ENCODE results near the gene FREM1. TPM values are rescaled to one million over a fixed set of nuclear protein-coding genes. Genes with fewer than 3 reads are reported as not detected.

The FREM1 gene
- total RNA-seq, 1 donor from 2014 or later = 7.0 TPM

DNA sequence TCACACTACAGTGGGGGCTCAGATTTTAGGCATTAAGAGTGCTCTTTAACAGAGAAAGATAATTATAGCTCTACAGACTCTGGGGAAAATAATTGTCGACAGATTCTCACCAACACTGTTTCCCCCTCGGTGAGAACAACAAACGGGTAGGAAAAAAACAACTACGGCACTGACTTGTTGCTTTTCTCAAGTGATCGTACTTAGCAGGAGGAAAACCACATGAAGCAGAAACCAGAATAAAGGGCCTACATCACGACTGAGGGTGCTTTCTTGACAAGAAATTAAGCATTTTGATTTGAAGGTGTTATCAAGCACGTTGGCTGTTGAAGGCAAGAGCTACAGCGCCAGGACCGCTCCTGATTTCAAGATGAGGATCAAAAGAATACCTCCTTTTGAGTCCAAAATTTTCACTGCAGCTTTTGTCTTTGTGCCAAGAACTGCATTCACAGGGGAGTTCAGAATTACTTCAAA lies 160.5 kb downstream of the FREM1 start:
- Histone ChIP-seq H3K36me3 (no peaks in the 10 kb centered on the region), H3K27me3 (no peaks in the 10 kb centered on the region), H3K27ac (no peak overlapping the region), H3K4me3 (no peak overlapping the region), H3K9me3 (no peaks in the 10 kb centered on the region), H3K4me1 (no peaks in the 10 kb centered on the region)
- intact Hi-C loops (cut with DNase I) = no loop called here
- TF ChIP-seq, protein P1, sequence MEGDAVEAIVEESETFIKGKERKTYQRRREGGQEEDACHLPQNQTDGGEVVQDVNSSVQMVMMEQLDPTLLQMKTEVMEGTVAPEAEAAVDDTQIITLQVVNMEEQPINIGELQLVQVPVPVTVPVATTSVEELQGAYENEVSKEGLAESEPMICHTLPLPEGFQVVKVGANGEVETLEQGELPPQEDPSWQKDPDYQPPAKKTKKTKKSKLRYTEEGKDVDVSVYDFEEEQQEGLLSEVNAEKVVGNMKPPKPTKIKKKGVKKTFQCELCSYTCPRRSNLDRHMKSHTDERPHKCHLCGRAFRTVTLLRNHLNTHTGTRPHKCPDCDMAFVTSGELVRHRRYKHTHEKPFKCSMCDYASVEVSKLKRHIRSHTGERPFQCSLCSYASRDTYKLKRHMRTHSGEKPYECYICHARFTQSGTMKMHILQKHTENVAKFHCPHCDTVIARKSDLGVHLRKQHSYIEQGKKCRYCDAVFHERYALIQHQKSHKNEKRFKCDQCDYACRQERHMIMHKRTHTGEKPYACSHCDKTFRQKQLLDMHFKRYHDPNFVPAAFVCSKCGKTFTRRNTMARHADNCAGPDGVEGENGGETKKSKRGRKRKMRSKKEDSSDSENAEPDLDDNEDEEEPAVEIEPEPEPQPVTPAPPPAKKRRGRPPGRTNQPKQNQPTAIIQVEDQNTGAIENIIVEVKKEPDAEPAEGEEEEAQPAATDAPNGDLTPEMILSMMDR (IDR thresholded peaks at IDR 0.05) = no peak
- no peak for DNase-seq
- ATAC-seq = no peak

DNA sequence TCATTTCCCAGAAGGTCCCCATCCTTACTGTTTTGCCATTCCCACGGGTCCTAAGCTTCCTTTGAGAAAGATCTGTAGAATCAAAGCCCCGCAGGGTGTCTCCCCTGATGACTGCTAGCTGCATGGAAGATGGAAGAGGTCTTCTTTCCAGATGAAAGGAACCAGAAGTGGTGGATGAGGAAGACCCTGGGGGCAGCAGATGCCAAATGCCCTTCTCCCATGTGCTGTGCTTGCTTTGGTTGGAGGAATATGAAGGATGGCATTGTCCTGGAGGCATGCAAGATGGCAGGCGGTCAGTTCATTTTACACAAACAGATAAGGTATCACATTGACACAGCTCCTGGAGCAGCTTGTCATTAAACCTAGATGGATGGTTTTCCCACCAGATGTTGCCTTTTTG lies 161.9 kb downstream of the FREM1 start:
- no peaks in the 10 kb centered on the region for H3K36me3 ChIP-seq
- H3K27ac ChIP-seq = no peak overlapping the region
- H3K9me3 ChIP-seq = no peaks in the 10 kb centered on the region
- ATAC-seq (no peak), DNase-seq (no peak)
- no peaks in the 10 kb centered on the region for H3K4me1 ChIP-seq
- TF ChIP-seq, protein P1 (IDR thresholded peaks at IDR 0.05) = no peak
- no peak overlapping the region for H3K4me3 ChIP-seq
- intact Hi-C loops (cut with DNase I) = no loop called here
- no peaks in the 10 kb centered on the region for H3K27me3 ChIP-seq

DNA sequence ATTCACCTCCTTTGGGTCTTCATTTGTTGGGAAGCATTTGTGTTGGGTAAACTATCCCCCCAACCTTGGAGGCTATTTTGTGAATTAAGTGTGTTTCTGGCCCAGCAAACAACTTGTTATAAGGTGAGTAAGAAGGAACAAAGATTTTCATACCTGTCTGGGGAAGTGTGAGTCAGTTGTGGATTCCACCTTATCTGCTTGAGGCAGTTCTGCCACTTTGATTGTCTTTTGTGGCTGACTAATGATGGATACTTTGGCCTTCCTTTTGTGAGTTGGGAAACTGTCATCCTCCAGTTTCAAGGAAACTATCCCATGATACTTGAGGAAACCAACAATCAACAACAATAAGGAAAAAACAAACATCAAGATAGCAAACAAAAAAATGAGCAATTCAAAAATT lies 163.1 kb downstream of the FREM1 start:
- ATAC-seq = no peak
- H3K4me1 ChIP-seq = no peaks in the 10 kb centered on the region
- TF ChIP-seq, protein P1 (IDR thresholded peaks at IDR 0.05) = no peak

DNA sequence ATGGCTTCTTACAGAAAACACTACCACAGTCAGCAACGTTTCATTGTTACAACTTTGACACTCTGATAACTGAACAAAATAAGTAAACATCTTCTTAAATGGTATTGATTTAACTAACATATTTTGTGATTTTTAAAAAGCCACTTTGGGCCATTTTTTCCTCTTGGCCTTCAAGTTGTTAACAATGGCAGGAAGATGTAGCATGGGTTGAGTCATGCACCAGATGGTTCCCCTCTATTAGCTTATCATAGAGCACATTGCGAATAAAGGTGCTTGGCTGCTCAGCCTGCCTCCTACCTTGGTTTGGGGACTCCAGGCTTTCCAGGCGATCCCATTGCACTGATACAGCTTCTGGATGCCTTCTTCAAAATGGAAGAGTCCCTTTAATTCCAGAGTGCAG lies 163.6 kb downstream of the FREM1 start:
- no peaks in the 10 kb centered on the region for H3K36me3 ChIP-seq
- intact Hi-C loops (cut with DNase I) = no loop called here
- H3K4me3 ChIP-seq = no peak overlapping the region
- no peak overlapping the region for H3K27ac ChIP-seq
- no peaks in the 10 kb centered on the region for H3K27me3 ChIP-seq
- DNase-seq (no peak), ATAC-seq (no peak)
- TF ChIP-seq, protein P1 (IDR thresholded peaks at IDR 0.05) = no peak
- no peaks in the 10 kb centered on the region for H3K9me3 ChIP-seq
- H3K4me1 ChIP-seq = no peaks in the 10 kb centered on the region

More for the DNA sequence above, 163.1 kb downstream of the FREM1 start:
- Histone ChIP-seq H3K36me3 (no peaks in the 10 kb centered on the region), H3K9me3 (no peaks in the 10 kb centered on the region), H3K27ac (no peak overlapping the region), H3K4me3 (no peak overlapping the region), H3K27me3 (no peaks in the 10 kb centered on the region)
- intact Hi-C loops (cut with DNase I) = no loop called here
- DNase-seq = no peak

DNA sequence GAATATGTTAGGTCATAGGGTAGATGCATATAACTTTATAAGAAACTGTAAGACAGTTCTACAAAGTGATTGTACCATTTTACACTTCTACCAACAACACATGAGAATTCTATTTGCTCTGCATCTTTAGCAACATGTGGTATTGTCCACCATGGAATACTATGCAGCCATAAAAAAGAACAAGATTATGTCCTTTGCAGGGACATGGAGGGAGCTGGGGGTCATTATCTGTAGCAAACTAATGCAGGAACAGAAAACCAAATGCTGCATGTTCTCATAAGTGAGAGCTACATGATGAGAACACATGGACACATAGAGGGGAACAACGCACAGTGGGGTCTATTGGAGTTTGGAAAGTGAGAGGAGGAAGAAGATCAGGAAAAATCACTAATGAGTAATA lies 165.5 kb downstream of the FREM1 start:
- no peak for DNase-seq
- Histone ChIP-seq H3K4me1 (no peaks in the 10 kb centered on the region), H3K36me3 (no peaks in the 10 kb centered on the region), H3K27me3 (no peaks in the 10 kb centered on the region), H3K27ac (no peak overlapping the region), H3K9me3 (no peaks in the 10 kb centered on the region), H3K4me3 (no peak overlapping the region)
- intact Hi-C loops (cut with DNase I) = no loop called here
- no peak for ATAC-seq
- TF ChIP-seq, protein P1 (IDR thresholded peaks at IDR 0.05) = no peak

DNA sequence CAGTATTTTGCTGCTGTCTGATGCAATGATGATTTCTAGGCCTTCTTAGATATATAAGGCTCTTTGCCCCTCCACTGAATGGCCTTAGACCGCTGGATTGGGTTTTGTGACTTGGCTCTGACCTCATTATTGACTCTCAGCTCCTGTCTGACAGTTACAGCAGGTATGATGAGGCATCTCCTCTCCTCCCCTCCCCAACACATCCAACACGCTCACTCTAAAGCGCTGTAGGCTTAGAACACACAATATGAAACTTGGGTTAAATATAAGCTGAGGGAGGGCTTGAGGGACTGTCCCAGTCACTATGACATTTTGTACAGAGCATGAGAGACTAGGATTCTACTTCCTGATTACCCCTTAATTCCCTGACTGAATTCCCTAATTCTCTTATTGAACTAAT lies 168.9 kb downstream of the FREM1 start:
- no peak for DNase-seq
- Histone ChIP-seq H3K4me1 (no peaks in the 10 kb centered on the region), H3K27ac (no peak overlapping the region), H3K4me3 (no peak overlapping the region), H3K27me3 (no peaks in the 10 kb centered on the region), H3K9me3 (no peaks in the 10 kb centered on the region), H3K36me3 (no peaks in the 10 kb centered on the region)
- no peak for ATAC-seq
- TF ChIP-seq, protein P1 (IDR thresholded peaks at IDR 0.05) = no peak
- intact Hi-C loops (cut with DNase I) = no loop called here
